GM19467 (cell line): ENCODE results near the gene TRAF3.
"Not testable (repeated sequence)": the region's sequence is repeated elsewhere in the genome, so short reads cannot be mapped to it uniquely, and the experiment has no call there.

Experiments
- ATAC-seq: cut with Tn5 transposase; IDR thresholded peaks from one replicate; pipeline ENCODE4 v1.9.1; 2021; ENCODE audit warnings: mild to moderate bottlenecking, moderate library complexity; ENCODE audit not compliant: unreplicated experiment

TRAF3 gene

DNA sequence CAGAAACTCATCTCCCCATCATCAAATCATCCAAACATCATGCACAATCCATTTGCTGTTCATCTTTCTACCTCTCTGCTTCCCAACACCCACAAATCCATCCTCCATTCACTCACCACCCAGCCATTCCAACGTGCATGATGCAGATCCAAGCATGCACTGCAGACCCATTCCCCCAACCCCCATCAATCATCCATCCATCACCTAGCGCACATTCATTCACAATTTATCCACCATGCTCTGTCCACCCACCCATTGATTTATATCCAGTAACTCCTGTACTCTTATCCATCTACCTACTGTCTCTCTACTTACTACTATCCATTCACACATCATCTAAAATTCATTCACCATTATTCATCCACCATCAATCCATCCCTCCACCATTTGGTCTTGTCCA, 141.2 kb downstream of the TRAF3 start:
- no peak for ATAC-seq

GRCh38 chr14:102920273-102920997, 143.2 kb downstream of the TRAF3 start:
- no peak for ATAC-seq

DNA sequence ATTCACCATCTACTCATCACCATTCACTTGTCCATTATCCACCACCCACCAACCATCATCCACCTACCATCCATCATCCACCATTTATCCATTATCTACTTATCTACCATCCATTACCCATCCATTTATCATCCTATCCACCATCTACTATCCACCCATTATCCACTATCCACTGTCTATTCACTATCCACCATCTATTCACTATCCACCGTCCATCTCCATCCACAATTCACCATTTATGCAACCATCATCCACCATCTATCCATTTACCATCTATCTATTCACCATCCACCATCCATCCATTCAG, 143.7 kb downstream of the TRAF3 start:
- no peak for ATAC-seq

- no peak for ATAC-seq
Observed at GRCh38 chr14:102922490-102923200, 145.4 kb downstream of the TRAF3 start, which contains the start of gene AMN. Gene AMN, plus strand, starts transcription at chr14:102922663. Its CDS starts 26 bp downstream, at chr14:102922689.

DNA sequence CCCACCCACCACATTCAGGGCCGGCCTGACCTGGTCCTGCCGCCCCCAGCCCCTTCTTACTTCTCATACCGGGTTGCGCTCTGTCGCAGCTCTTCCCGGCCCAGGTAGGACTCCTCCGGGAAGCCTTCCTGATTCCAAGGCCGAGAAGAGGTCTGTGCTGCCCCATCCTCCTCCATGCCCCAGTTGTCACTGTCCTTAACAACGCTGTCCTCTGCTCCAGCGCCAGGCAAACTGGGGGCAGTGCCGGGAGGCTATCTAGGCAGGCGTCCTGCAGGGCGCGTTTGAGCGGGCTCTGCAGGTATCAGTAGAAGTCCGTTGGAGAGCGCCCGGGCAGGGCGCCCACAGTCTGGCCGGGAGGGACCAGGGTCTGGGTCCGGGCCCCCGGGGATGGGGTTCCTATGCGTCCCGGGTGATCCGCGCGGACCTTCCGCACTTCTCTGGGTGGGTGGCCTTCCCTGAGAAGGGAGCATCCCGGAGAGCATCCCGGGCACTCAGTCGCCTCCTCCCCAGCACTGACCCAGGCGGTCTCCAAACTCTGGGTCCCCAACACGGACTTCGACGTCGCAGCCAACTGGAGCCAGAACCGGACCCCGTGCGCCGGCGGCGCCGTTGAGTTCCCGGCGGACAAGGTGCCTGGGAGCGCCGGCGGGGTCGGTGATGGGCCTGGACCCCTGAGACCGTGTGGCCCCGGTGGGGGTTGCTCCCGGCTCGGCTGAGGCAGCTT, 146.1 kb downstream of the TRAF3 start:
- no peak for ATAC-seq

DNA sequence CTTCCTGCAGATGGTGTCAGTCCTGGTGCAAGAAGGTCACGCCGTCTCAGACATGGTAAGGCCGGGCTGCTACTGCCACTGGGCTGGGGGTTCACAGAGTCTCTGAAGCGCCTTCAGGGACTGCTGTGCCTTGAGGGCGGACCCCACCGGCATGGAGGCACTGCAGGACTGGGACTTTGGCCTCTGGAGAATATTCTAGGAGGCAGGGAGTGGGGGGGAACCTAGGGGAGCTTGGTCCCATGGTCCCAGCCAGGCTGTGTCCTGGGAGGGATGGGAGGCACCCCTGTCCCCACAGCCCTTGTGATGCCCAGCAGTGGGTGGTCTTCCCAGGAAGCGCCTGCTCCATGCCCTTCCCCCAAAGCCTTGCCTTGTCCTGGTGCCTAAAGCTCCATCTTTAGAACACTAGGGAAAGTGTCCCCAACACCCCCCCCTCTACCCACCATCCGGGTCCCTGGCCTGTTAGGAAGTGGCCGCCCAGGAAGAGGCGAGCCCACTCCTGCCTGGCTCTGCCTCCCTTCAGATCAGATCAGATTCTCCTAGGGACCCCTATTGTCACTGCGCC, 146.8 kb downstream of the TRAF3 start:
- no peak for ATAC-seq

DNA sequence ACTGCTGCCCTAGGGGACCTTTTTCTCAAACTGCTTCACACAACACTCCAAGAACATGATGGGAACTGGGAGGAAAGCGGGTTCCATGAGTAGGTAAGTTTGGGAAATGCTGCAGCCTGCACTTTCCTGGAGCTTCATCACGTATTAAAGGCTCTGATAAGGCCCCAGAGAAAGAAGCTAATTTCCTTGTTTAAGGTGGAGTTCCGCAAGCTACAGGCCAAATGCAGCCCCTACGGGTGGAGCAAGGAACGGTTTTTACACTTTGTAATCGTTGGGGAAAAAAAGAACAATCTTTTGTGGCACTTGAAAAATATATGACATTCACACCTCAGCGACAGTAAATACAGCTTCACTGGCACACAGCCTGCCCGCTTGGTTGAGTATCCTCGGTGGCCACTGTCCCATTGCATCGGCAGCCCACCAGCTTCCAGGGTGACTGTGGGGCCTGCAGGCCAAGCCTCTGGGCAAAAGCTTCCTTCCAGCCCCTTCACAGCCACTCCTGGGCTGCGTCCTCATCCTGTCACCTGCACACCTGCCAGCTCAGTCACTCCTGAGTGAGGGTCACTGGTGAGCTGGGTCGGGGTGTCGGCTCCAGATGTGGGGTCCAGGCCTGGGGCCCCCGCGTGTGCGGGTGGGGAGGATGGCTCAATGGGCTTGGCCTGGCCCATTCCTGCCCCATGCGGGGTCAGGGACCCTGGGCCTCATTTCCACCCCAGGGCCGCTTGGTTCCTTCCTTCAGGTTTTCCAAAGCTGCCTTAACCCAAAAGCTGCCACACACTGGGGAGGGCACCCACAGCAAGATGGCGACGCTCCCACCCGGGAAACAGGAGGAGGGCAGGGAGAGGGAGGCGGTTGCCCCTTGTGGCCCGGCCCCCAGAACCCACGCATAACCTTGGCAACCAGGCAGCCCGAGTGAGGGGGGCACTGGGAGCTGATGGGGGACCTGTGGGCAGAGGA, 147.7 kb downstream of the TRAF3 start:
- no peak for ATAC-seq

DNA sequence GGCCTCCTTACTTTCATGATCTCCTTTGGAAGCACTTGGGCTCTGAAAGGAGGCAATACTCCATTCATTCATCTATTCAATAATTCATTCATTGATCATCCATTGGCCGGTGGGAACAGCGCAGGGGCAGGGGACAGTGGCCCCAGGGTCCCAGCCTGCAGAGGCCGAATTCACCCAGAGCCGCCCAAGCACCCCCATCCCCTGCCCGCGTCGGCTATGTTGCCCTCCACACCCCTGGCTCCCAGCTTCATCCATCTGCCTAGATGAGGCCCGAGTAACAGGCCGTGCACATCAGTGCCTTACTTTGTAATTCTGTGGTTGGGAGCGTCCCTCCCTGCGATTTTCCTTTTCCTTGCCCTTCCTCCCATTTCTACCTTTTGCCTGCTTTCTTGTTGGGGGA, 148.4 kb downstream of the TRAF3 start:
- no peak for ATAC-seq

GRCh38 chr14:102926104-102926503, 148.9 kb downstream of the TRAF3 start:
- no peak for ATAC-seq

DNA sequence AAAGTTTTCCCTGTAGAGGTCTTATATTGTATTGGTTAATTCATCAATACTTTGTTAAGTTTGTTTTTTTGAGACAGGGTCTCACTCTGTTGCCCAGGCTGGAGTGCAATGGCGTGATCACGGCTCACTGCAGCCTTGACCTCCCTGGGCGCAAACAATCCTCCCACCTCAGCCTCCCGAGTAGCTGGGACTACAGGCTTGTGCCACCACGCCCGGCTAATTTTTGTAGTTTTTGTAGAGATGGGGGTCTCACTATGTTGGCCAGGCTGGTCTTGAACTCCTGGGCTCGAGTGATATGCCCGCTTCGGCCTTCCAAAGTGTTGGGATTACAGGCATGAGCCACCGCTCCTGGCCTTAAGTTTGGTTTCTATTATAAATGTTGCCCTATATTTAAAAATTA, 149.6 kb downstream of the TRAF3 start:
- ATAC-seq = not testable (repeated sequence)

DNA sequence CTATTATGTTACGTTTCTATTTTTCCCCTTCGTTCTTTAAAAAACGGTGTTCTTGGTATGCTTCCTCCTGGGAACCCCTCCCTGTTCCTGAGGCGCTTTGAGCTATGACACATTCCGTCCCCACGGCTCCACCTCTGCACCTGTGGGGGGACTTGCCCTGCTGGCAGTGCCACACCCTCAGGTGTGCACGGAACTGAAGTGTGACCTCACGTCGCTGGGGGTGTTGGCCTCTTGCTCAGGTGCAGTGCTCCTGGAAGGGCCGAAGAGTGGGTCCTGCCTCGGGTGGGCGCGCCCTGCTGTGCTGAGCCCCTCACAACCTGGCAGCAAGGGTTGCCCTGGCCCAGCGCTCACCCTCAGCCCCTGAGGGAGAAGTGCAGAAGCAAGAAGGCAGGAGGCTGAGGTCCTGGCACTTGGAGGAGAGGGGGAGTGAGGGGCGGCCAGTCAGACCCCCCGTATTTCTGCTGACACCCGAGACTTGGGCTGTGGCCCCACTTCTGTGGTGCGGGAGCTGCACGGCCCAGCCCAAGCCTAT, 150.2 kb downstream of the TRAF3 start:
- ATAC-seq = no peak

GRCh38 chr14:102927878-102928411, 150.7 kb downstream of the TRAF3 start:
- peak; percentile 3 for ATAC-seq

- ATAC-seq = peak; percentile 52
Observed at GRCh38 chr14:102928412-102929240, 151.4 kb downstream of the TRAF3 start.

DNA sequence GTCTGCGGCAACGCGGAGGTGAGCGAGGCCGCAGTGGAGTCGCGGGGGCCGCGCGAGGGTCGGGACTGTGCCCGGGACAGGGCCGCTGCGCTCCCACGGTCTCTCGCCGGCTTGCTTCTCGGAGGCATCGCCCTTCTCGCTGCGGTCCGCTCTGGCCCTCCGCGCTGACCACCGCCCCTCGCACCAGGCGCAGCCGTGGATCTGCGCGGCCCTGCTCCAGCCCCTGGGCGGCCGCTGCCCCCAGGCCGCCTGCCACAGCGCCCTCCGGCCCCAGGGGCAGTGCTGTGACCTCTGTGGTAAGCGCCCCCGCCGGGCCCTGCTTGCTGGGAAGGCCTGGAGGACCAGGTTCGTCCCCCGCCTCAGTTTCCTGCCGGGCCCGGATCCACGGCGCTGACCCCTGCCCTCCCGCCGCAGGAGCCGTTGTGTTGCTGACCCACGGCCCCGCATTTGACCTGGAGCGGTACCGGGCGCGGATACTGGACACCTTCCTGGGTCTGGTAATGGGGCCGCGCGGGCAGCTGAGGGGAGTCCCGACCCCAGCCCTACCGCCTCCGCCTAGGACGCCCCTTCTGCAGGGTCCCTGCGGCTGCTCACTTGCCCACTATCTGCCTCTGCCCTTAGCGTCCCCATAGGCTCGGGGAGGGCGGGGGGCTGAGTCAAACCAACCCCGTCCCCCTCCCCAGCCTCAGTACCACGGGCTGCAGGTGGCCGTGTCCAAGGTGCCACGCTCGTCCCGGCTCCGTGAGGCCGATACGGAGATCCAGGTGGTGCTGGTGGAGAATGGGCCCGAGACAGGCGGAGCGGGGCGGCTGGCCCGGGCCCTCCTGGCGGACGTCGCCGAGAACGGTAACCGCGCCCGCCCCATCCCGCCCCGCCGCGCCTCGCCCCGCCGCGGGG, 152.2 kb downstream of the TRAF3 start:
- ATAC-seq = no peak

DNA sequence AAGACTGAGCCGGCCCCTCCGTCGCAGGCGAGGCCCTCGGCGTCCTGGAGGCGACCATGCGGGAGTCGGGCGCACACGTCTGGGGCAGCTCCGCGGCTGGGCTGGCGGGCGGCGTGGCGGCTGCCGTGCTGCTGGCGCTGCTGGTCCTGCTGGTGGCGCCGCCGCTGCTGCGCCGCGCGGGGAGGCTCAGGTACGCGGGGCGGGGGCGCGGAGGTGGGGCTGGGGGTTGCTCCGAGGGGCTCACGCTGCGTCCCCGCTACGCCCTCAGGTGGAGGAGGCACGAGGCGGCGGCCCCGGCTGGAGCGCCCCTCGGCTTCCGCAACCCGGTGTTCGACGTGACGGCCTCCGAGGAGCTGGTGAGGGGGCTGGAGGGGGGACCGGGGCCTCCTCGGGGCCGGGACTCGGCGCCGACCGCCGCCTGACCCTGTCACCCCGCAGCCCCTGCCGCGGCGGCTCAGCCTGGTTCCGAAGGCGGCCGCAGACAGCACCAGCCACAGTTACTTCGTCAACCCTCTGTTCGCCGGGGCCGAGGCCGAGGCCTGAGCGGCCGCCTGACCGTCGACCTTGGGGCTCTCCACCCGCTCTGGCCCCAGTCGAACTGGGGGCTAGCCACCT, 153.0 kb downstream of the TRAF3 start:
- no peak for ATAC-seq

DNA sequence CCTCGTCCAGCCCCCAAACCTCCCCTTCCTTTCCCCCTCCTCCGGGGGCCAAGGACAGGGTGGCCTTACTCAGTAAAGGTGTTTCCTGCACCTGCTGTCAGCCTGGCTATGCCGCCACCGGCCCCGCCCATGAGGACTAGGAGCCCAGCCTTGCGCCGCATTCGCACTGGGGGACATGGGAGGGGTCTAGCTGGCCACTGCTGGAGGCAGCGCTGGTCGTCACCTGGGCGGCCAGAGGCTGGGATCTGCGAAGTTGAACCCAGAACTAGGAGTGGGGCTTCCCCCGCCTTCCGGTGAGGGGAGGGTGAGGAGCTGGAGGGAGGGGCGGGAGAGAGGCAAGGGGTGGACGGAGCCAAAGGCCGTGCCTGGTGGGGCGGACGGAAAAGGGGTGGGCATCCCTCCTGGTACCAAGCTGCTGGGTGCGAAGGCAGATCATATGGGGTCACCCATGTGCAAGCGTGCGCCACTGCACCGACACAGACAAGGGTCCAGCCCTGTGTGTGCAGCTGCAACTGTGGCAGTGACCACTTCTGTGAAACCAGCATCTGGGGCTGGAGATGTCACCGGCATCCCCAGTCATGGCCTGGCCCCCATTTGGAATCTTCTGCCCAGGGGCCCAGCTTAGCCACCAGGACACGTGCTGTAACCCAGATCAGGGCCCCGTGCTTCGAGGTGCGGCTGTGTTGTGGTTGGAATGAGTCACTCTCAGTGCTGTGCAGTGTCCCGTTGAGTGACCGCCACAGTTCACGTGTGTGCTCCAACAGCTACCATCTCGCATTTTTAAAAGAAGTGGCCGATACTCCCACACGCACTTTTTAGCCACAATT, 153.7 kb downstream of the TRAF3 start:
- ATAC-seq = no peak
